Stimulated activated naive CD8-positive, alpha-beta T cell treated with anti-CD3 and anti-CD28 coated beads, Interleukin-15, Interleukin-2, amounts not matched to agents 100 ng/mL and 50 ng/mL, for 24 hours (primary cell): ENCODE data around the gene NDUFB7.
A peak's percentile ranks its signal among the peaks of the same experiment; 100 is the strongest.

Source experiments
- H3K27ac Mint-ChIP-seq: one replicate; pipeline ENCODE4 v1.8.0; 2021; ENCODE audit warnings: mild to moderate bottlenecking, mixed read lengths
- H3K27me3 Mint-ChIP-seq: one replicate; pipeline ENCODE4 v1.8.0; 2021; ENCODE audit warnings: mixed read lengths
- H3K36me3 Mint-ChIP-seq: one replicate; pipeline ENCODE4 v1.8.0; 2021; ENCODE audit warnings: low read depth, mixed read lengths
- H3K4me1 Mint-ChIP-seq: one replicate; pipeline ENCODE4 v1.8.0; 2021; ENCODE audit warnings: low read depth, mixed read lengths
- H3K4me3 Mint-ChIP-seq: one replicate; pipeline ENCODE4 v1.8.0; 2021; ENCODE audit warnings: mild to moderate bottlenecking, mixed read lengths
- H3K9me3 Mint-ChIP-seq: one replicate; pipeline ENCODE4 v1.8.0; 2021; ENCODE audit warnings: mixed read lengths

NDUFB7 gene

DNA sequence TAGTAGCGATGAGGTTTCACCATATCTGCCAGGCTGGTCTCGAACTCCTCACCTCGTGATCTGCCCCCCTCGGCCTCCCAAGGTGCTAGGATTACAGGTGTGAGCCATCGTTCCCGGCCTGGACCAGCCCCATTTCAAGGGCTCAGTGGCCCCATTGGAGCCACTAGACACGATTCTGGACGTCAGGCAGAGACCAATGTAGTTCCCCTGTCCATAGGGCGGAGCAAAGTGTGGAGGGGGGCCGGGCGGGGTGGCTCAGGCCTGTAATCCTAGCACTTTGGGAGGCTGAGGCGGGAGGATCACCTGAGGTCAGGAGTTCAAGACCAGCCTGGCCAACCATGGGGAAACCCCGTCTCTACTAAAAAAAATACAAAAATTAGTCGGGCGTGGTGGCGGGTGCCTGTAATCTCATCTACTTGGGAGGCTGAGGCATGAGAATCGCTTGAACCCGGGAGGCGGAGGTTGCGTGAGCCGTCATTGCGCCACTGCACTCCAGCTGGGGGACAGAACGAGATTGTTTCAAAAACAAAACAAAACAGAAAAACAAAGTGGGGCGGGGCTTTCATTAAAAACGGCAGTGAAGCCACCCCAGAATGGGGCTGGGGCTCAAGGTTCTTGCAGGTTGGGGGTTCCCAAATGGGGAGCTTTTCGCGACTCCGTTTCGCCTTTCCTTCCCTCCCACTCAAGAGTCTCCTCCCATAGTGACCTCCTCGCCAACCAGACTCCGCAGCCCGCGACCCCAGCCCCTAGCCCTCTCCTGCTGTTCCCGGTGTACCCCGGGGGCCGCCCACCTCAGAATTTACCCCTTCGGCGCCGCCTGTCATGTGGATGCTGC lies 43.2 kb downstream of the NDUFB7 start:
- Mint-ChIP-seq H3K4me3 (peak overlapping the region; percentile 94), H3K4me1 (peaks cover 42% of the 10 kb centered on the region), H3K27me3 (no peaks in the 10 kb centered on the region), H3K36me3 (peaks cover 10% of the 10 kb centered on the region), H3K27ac (peak overlapping the region; percentile 96), H3K9me3 (no peaks in the 10 kb centered on the region)

GRCh38 chr19:14526423-14526822 lies 45.4 kb downstream of the NDUFB7 start:
- H3K27me3 Mint-ChIP-seq, result no peaks in the 10 kb centered on the region
- peaks cover 46% of the 10 kb centered on the region for H3K4me1 Mint-ChIP-seq
- H3K9me3 Mint-ChIP-seq, result no peaks in the 10 kb centered on the region
- H3K27ac Mint-ChIP-seq, result no peak overlapping the region
- no peak overlapping the region for H3K4me3 Mint-ChIP-seq
- H3K36me3 Mint-ChIP-seq, result no peaks in the 10 kb centered on the region

- H3K9me3 Mint-ChIP-seq, result no peaks in the 10 kb centered on the region
- H3K27me3 Mint-ChIP-seq, result no peaks in the 10 kb centered on the region
- H3K4me1 Mint-ChIP-seq, result peaks cover 43% of the 10 kb centered on the region
- H3K27ac Mint-ChIP-seq, result no peak overlapping the region
- no peaks in the 10 kb centered on the region for H3K36me3 Mint-ChIP-seq
- H3K4me3 Mint-ChIP-seq, result no peak overlapping the region
Measured at GRCh38 chr19:14525729-14526128, 46.1 kb downstream of the NDUFB7 start.

GRCh38 chr19:14520543-14520942 lies 51.3 kb downstream of the NDUFB7 start:
- Mint-ChIP-seq H3K27ac (peak overlapping the region; percentile 92), H3K36me3 (peaks cover 19% of the 10 kb centered on the region), H3K4me3 (no peak overlapping the region), H3K27me3 (no peaks in the 10 kb centered on the region), H3K4me1 (peaks cover 63% of the 10 kb centered on the region), H3K9me3 (no peaks in the 10 kb centered on the region)

DNA sequence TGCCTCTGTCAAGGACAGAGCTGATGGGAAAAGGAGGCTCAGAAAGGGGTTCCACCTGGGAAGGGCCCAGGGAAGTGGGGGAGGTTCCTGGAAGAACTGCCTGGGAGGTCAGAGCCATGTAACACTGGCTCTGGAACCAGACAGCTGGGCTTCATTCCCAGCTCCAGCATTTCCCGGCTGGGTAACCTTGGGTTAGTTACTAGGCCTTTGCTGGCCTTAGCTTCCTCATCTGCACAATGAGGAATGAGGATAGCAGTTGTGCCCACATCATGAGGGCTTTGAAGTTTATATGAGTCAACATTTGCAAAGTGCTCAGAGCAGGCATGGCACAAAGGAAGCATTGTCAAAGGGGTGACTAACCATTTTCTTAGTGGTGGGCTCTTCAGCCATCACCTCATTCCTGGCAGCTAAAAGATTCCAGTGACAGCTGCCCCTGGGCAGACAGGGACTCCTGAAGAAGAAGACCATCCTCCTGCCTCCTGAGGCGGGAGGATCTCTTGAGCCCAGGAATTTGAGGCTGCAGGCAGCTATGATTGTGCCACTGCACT lies 51.9 kb downstream of the NDUFB7 start:
- Mint-ChIP-seq H3K9me3 (no peaks in the 10 kb centered on the region), H3K27ac (peak overlapping the region; percentile 92), H3K4me3 (peak overlapping the region; percentile 90), H3K36me3 (peaks cover 25% of the 10 kb centered on the region), H3K4me1 (peaks cover 69% of the 10 kb centered on the region), H3K27me3 (no peaks in the 10 kb centered on the region)

GRCh38 chr19:14519245-14519859 lies 52.5 kb downstream of the NDUFB7 start:
- peak overlapping the region; percentile 90 for H3K4me3 Mint-ChIP-seq
- H3K27ac Mint-ChIP-seq, result peak overlapping the region; percentile 92
- H3K36me3 Mint-ChIP-seq, result peaks cover 31% of the 10 kb centered on the region
- no peaks in the 10 kb centered on the region for H3K27me3 Mint-ChIP-seq
- peaks cover 75% of the 10 kb centered on the region for H3K4me1 Mint-ChIP-seq
- H3K9me3 Mint-ChIP-seq, result no peaks in the 10 kb centered on the region

GRCh38 chr19:14517840-14518505 lies 53.9 kb downstream of the NDUFB7 start, which contains the start of gene DNAJB1:
DNAJB1 (minus strand) TSS chr19:14518397; CDS start chr19:14518349, 48 bp downstream.
- H3K4me3 Mint-ChIP-seq, result peak within 1 kb of the TSS; percentile 90
- H3K27me3 Mint-ChIP-seq, result no peaks in the 10 kb centered on the region
- H3K4me1 Mint-ChIP-seq, result peaks cover 66% of the 10 kb centered on the region
- no peaks in the 10 kb centered on the region for H3K9me3 Mint-ChIP-seq
- peak within 1 kb of the TSS; percentile 92 for H3K27ac Mint-ChIP-seq
- peaks cover 39% of the 10 kb centered on the region for H3K36me3 Mint-ChIP-seq

- Mint-ChIP-seq H3K4me3 (peak overlapping the region; percentile 90), H3K27ac (peak overlapping the region; percentile 90), H3K4me1 (peaks cover 61% of the 10 kb centered on the region), H3K36me3 (peaks cover 39% of the 10 kb centered on the region), H3K9me3 (no peaks in the 10 kb centered on the region), H3K27me3 (no peaks in the 10 kb centered on the region)
Measured at GRCh38 chr19:14517446-14517839, 54.4 kb downstream of the NDUFB7 start.

- Mint-ChIP-seq H3K4me3 (peak overlapping the region; percentile 90), H3K27ac (peak overlapping the region; percentile 90), H3K9me3 (no peaks in the 10 kb centered on the region), H3K36me3 (peaks cover 39% of the 10 kb centered on the region), H3K27me3 (no peaks in the 10 kb centered on the region), H3K4me1 (peaks cover 55% of the 10 kb centered on the region)
Measured at GRCh38 chr19:14516746-14517438, 55.0 kb downstream of the NDUFB7 start.
